Measurements from ENCODE around the gene KIF23. TPM values are rescaled to one million over a fixed set of nuclear protein-coding genes. Genes with fewer than 3 reads are reported as not detected.

The KIF23 gene
- total RNA-seq, 1 experiment from 2014 or later = 83.7 TPM

- Histone ChIP-seq H3K27me3 (ENCODE audit: insufficient read depth, low read length) (no peaks in the 10 kb centered on the region), H3K9me2 (ENCODE audit: insufficient read depth) (no peaks in the 10 kb centered on the region), H3K4me1 (ENCODE audit: control insufficient read depth in 1 of 2, insufficient read depth in 2 of 2, low read length in 2 of 2) (no peaks in the 10 kb centered on the region), H3K9ac (ENCODE audit: low read length) (no peak overlapping the region), H2AFZ (ENCODE audit: low read depth, low read length, poor library complexity, severe bottlenecking) (no peak overlapping the region), H3K36me3 (ENCODE audit: control insufficient read depth in 1 of 2, insufficient read depth in 2 of 2, low read length in 2 of 2) (peaks cover 78 to 82% of the 10 kb centered on the region in 2 experiments), H3K9me3 (ENCODE audit: control insufficient read depth in 1 of 2, insufficient read depth in 1 of 2, low read depth in 1 of 2, low read length in 2 of 2) (no peaks in the 10 kb centered on the region), H3K27ac (ENCODE audit: low read depth, low read length) (no peak overlapping the region), H3K4me3 (replicated peaks in 1 of 2; ENCODE audit: low read depth in 1 of 2, low read length in 2 of 2) (no peak overlapping the region), H3K79me2 (ENCODE audit: insufficient read depth, low read length) (peaks cover 86% of the 10 kb centered on the region), H4K20me1 (ENCODE audit: insufficient read depth) (no peaks in the 10 kb centered on the region; the same call in 1 of the 2 replicates), H3K4me2 (ENCODE audit: low read length) (no peak overlapping the region)
- no TSS peak for BruUV-seq (replicated peaks)
- ATAC-seq = no peak
- POLR2A ChIA-PET = interaction anchor here (1.0 kb wide), 1 partner anchor 11 kb away, joined by 3 read pairs; the partner anchor contains the start of gene KIF23
- RAD21 ChIA-PET (ENCODE audit: low non-redundant PET in 1 of 2, low total read pairs in 2 of 2, uncharacterized antibody in 2 of 2, unreplicated experiment in 2 of 2) = no interaction called here
- no peak for DNase-seq (ENCODE audit: low read depth, low spot score)
- TF ChIP-seq EZH2 (IDR thresholded peaks at IDR 0.05) (no peak), CBX3 (IDR thresholded peaks at IDR 0.05; ENCODE audit: low read depth) (no peak), ELF1 (IDR thresholded peaks at IDR 0.05; ENCODE audit: borderline replicate concordance, low read depth) (no peak), ZFX (IDR thresholded peaks at IDR 0.05) (no peak), CEBPB (IDR thresholded peaks at IDR 0.05; ENCODE audit: low read depth) (no peak), POLR2A (IDR thresholded peaks at IDR 0.05; ENCODE audit: borderline replicate concordance, extremely low read depth, insufficient read depth, insufficient read length) (no peak), CTCF (IDR thresholded peaks at IDR 0.05 in 2 of 3, conservative IDR thresholded peaks at IDR 0.05 in 1 of 3; ENCODE audit: borderline replicate concordance in 1 of 3, insufficient read depth in 1 of 3, low read depth in 2 of 3, low read length in 2 of 3) (no peak), ZBTB33 (IDR thresholded peaks at IDR 0.05; ENCODE audit: extremely low read depth, insufficient replicate concordance, low read length) (no peak), SRF (IDR thresholded peaks at IDR 0.05; ENCODE audit: low read depth) (no peak), MAX (IDR thresholded peaks at IDR 0.05) (no peak), EZH2phosphoT487 (IDR thresholded peaks at IDR 0.05; ENCODE audit: borderline replicate concordance) (no peak), TCF7L2 (IDR thresholded peaks at IDR 0.05; ENCODE audit: borderline replicate concordance, extremely low read depth, insufficient read depth, insufficient read length) (no peak), RAD21 (IDR thresholded peaks at IDR 0.05; ENCODE audit: low read depth) (no peak), FOSL1 (IDR thresholded peaks at IDR 0.05; ENCODE audit: low read depth) (no peak)
- intact Hi-C loops (cut with micrococcal nuclease) = no loop called here
- CTCF ChIA-PET = no interaction called here
Measured at GRCh38 chr15:69424748-69425413, 10.7 kb downstream of the KIF23 start.

Data from HCT116 (cell line).